Endothelial cell of umbilical vein (primary cell): ENCODE results near the gene DECR2.

Experiments
- EZH2 ChIP-seq: IDR thresholded peaks from 2 replicates; pipeline ENCODE4 v1.6.1; 2012; ENCODE audit warnings: borderline replicate concordance, low read depth, mild to moderate bottlenecking, moderate library complexity, low read length, inconsistent platforms; ENCODE audit not compliant: severe bottlenecking
- MAX ChIP-seq: IDR thresholded peaks from 2 replicates; pipeline ENCODE4 v1.6.1; 2011; ENCODE audit not compliant: insufficient read depth, insufficient read length
- POLR2A ChIP-seq: IDR thresholded peaks from 2 replicates; pipeline ENCODE4 v1.6.1; 2012; ENCODE audit warnings: low read depth, mild to moderate bottlenecking, control low read depth, low read length
- TF ChIP-seq, protein P1 (sequence below), 2 donors: IDR thresholded peaks; 1 replicate in 1 of 2; 2 replicates in 1 of 2; pipeline ENCODE4 v1.5.1; 2011; ENCODE audit warnings: low read length in 2 of 2, mild to moderate bottlenecking in 2 of 2, moderate library complexity in 2 of 2, control low read depth in 1 of 2, inconsistent platforms in 1 of 2, low read depth in 1 of 2; ENCODE audit not compliant: insufficient read depth in 1 of 2; ENCODE audit errors: extremely low read depth in 1 of 2

GRCh38 chr16:359067-359763 lies 42.5 kb upstream of the DECR2 start:
- TF ChIP-seq MAX (no peak), POLR2A (no peak), EZH2 (no peak)
- TF ChIP-seq, protein P1, sequence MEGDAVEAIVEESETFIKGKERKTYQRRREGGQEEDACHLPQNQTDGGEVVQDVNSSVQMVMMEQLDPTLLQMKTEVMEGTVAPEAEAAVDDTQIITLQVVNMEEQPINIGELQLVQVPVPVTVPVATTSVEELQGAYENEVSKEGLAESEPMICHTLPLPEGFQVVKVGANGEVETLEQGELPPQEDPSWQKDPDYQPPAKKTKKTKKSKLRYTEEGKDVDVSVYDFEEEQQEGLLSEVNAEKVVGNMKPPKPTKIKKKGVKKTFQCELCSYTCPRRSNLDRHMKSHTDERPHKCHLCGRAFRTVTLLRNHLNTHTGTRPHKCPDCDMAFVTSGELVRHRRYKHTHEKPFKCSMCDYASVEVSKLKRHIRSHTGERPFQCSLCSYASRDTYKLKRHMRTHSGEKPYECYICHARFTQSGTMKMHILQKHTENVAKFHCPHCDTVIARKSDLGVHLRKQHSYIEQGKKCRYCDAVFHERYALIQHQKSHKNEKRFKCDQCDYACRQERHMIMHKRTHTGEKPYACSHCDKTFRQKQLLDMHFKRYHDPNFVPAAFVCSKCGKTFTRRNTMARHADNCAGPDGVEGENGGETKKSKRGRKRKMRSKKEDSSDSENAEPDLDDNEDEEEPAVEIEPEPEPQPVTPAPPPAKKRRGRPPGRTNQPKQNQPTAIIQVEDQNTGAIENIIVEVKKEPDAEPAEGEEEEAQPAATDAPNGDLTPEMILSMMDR (IDR thresholded peaks at IDR 0.05; ENCODE audit: extremely low read depth in 1 of 2, insufficient read depth in 1 of 2, low read depth in 1 of 2, low read length in 2 of 2), result no peak
